HG02938 (cell line): ENCODE results near the gene HIRIP3.
"Not testable (repeated sequence)": the region's sequence is repeated elsewhere in the genome, so short reads cannot be mapped to it uniquely, and the experiment has no call there.

Source experiments
- ATAC-seq: cut with Tn5 transposase; IDR thresholded peaks from one replicate; pipeline ENCODE4 v1.9.1; 2021; ENCODE audit warnings: mild to moderate bottlenecking, moderate library complexity; ENCODE audit not compliant: unreplicated experiment

HIRIP3 gene

GRCh38 chr16:30016555-30017276 lies 21.3 kb upstream of the HIRIP3 start:
- no peak for ATAC-seq

GRCh38 chr16:30015450-30015849 lies 20.0 kb upstream of the HIRIP3 start:
- not testable (repeated sequence) for ATAC-seq

- ATAC-seq, result not testable (repeated sequence)
Measured at GRCh38 chr16:30012598-30012997, 17.2 kb upstream of the HIRIP3 start.

- ATAC-seq, result no peak
Measured at GRCh38 chr16:30011714-30012504, 16.5 kb upstream of the HIRIP3 start.

GRCh38 chr16:30010844-30011713 lies 15.7 kb upstream of the HIRIP3 start, which contains the start of gene DOC2A:
TSS of gene DOC2A (minus strand) at chr16:30011027. CDS start at chr16:30010222, 805 bp downstream.
- ATAC-seq, result no peak

- ATAC-seq, result no peak
Measured at GRCh38 chr16:30009990-30010843, 14.8 kb upstream of the HIRIP3 start.

GRCh38 chr16:30009085-30009862 lies 13.9 kb upstream of the HIRIP3 start:
- ATAC-seq, result no peak

- no peak for ATAC-seq
Measured at GRCh38 chr16:30007378-30007895, 12.0 kb upstream of the HIRIP3 start.

- no peak for ATAC-seq
Measured at GRCh38 chr16:30006659-30007377, 11.4 kb upstream of the HIRIP3 start.

- ATAC-seq, result no peak
Measured at GRCh38 chr16:30006095-30006473, 10.7 kb upstream of the HIRIP3 start.

- ATAC-seq, result no peak
Measured at GRCh38 chr16:30005341-30006094, 10.1 kb upstream of the HIRIP3 start.

- ATAC-seq, result no peak
Measured at GRCh38 chr16:30004811-30005242, 9.4 kb upstream of the HIRIP3 start.

- no peak for ATAC-seq
Measured at GRCh38 chr16:30004424-30004776, 9.0 kb upstream of the HIRIP3 start.

- no peak for ATAC-seq
Measured at GRCh38 chr16:30003670-30004423, 8.4 kb upstream of the HIRIP3 start.

GRCh38 chr16:30002614-30003346 lies 7.4 kb upstream of the HIRIP3 start:
- ATAC-seq, result no peak
